Measurements from ENCODE around the gene EML1.

DNA sequence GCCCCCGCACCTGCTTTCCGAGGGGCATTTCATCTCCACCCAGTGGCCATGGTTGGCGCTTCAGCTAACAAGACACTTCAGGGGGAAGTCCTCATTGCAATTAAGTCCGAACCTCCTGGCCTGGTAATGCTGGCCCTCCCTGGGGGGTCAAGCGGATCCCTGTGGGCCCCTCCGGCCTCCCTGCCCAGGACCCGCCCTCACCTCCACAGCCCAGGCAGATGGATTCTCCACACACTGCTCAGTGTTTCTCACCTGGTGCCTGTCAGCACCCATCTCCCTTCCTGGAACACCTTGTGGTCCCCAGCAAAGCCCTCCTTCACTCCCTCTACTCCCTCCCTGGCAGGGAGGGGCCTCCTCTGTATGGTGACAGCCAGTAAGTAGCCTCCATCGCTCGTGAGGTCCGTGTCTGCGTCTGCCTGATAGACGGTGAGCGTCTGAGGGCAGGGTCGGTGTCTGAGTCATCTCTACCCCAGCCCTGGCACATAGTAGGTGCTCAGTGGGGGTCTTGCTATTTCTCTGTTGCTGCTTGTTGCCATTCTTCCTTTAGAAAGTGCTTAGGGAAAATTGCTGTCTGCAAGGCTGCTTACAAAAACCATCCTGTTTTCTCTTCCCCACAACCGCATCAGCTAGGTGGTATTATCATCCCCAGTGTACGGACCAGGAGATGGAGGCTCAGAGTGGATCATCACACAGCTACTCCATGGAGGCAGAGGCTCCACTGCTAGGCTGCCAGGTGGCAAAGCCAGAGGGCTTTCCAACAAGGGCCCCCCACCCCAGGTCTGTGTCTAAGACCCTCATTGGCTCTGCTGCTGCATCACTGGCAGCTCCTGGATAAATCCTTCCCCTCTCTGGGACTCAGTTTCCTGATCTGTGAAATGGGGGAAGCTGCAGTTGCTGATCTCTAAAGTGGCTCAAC is 39.7 kb upstream of the EML1 start:
- TF ChIP-seq POLR2AphosphoS5 (IDR thresholded peaks at IDR 0.05) = no peak
- TF ChIP-seq, protein P1, sequence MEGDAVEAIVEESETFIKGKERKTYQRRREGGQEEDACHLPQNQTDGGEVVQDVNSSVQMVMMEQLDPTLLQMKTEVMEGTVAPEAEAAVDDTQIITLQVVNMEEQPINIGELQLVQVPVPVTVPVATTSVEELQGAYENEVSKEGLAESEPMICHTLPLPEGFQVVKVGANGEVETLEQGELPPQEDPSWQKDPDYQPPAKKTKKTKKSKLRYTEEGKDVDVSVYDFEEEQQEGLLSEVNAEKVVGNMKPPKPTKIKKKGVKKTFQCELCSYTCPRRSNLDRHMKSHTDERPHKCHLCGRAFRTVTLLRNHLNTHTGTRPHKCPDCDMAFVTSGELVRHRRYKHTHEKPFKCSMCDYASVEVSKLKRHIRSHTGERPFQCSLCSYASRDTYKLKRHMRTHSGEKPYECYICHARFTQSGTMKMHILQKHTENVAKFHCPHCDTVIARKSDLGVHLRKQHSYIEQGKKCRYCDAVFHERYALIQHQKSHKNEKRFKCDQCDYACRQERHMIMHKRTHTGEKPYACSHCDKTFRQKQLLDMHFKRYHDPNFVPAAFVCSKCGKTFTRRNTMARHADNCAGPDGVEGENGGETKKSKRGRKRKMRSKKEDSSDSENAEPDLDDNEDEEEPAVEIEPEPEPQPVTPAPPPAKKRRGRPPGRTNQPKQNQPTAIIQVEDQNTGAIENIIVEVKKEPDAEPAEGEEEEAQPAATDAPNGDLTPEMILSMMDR (IDR thresholded peaks at IDR 0.05) = no peak

Measured in stomach (tissue), 4 donors.